Mesenchymal stem cell (in vitro differentiated cells and primary cell): ENCODE measurements around the gene MOGAT2.
A peak's percentile ranks its signal among the peaks of the same experiment; 100 is the strongest.

Experiments used
- DNase-seq: peaks from one replicate; pipeline ENCODE4 v3.0.0-alpha.2; 2013
- H2AFZ ChIP-seq: one replicate; pipeline ENCODE4 v1.6.1; 2013; ENCODE audit warnings: low read depth, mild to moderate bottlenecking, control low read depth, inconsistent platforms, low read length, moderate library complexity
- H2AK5ac ChIP-seq: 2 replicates; pipeline ENCODE4 v1.6.1; 2013; ENCODE audit warnings: low read length, moderate library complexity, mild to moderate bottlenecking, inconsistent platforms; ENCODE audit not compliant: severe bottlenecking
- H2BK120ac ChIP-seq: one replicate; pipeline ENCODE4 v1.6.1; 2013; ENCODE audit warnings: low read depth, mild to moderate bottlenecking, inconsistent platforms, low read length, moderate library complexity
- H2BK12ac ChIP-seq, 2 experiments: one replicate each; pipeline ENCODE4 v1.6.1; 2013; ENCODE audit warnings: inconsistent platforms in 2 of 2, low read length in 2 of 2, mild to moderate bottlenecking in 2 of 2, moderate library complexity in 2 of 2, control low read depth in 1 of 2
- H2BK15ac ChIP-seq: one replicate; pipeline ENCODE4 v1.6.1; 2013; ENCODE audit warnings: mild to moderate bottlenecking, low read depth, inconsistent platforms; ENCODE audit not compliant: poor library complexity, severe bottlenecking
- H2BK5ac ChIP-seq: 2 replicates; pipeline ENCODE4 v1.6.1; 2013; ENCODE audit warnings: low read depth, mild to moderate bottlenecking, low read length, control low read depth, inconsistent platforms; ENCODE audit not compliant: poor library complexity, severe bottlenecking
- H3K14ac ChIP-seq, 2 experiments: one replicate each; pipeline ENCODE4 v1.6.1; 2013; ENCODE audit warnings: inconsistent platforms in 2 of 2, low read length in 2 of 2, control low read depth in 1 of 2, mild to moderate bottlenecking in 1 of 2, moderate library complexity in 1 of 2
- H3K18ac ChIP-seq, 2 experiments: one replicate each; pipeline ENCODE4 v1.6.1; 2013; ENCODE audit warnings: inconsistent platforms in 2 of 2, low read length in 2 of 2, control low read depth in 1 of 2, low read depth in 1 of 2, mild to moderate bottlenecking in 1 of 2
- H3K23ac ChIP-seq, 2 experiments: one replicate each; pipeline ENCODE4 v1.6.1; 2013; ENCODE audit warnings: inconsistent platforms in 2 of 2, low read length in 2 of 2, mild to moderate bottlenecking in 2 of 2, moderate library complexity in 2 of 2, control low read depth in 1 of 2
- H3K27ac ChIP-seq: 2 replicates; pipeline ENCODE4 v1.5.1; 2013; ENCODE audit warnings: mild to moderate bottlenecking, moderate library complexity, low read length, control low read depth, inconsistent platforms; ENCODE audit not compliant: poor library complexity, severe bottlenecking
- H3K27me3 ChIP-seq, 2 experiments: 2 replicates each; pipeline versions ENCODE4 v1.6.1 to v1.7.0; 2013; ENCODE audit warnings: low read length in 2 of 2, mild to moderate bottlenecking in 2 of 2, moderate library complexity in 2 of 2, control low read depth in 1 of 2, inconsistent platforms in 1 of 2; ENCODE audit not compliant: control insufficient read depth in 1 of 2, insufficient read depth in 1 of 2
- H3K36me3 ChIP-seq, 2 experiments: 2 replicates each; pipeline versions ENCODE4 v1.6.1 to v1.7.0; 2013; ENCODE audit warnings: low read length in 2 of 2, control low read depth in 1 of 2, inconsistent platforms in 1 of 2, low read depth in 1 of 2, mild to moderate bottlenecking in 1 of 2; ENCODE audit not compliant: insufficient read depth in 2 of 2, control insufficient read depth in 1 of 2
- H3K4ac ChIP-seq, 2 experiments: one replicate each; pipeline ENCODE4 v1.6.1; 2013; ENCODE audit warnings: inconsistent platforms in 2 of 2, low read length in 2 of 2, mild to moderate bottlenecking in 2 of 2, moderate library complexity in 2 of 2, control low read depth in 1 of 2, low read depth in 1 of 2
- H3K4me1 ChIP-seq: 2 replicates; pipeline ENCODE4 v1.6.1; 2013; ENCODE audit warnings: low read depth, low read length, control low read depth; ENCODE audit not compliant: control insufficient read depth, insufficient read depth
- H3K4me2 ChIP-seq: 2 replicates; pipeline ENCODE4 v1.6.1; 2013; ENCODE audit warnings: low read length, mild to moderate bottlenecking, inconsistent platforms; ENCODE audit not compliant: poor library complexity, severe bottlenecking
- H3K4me3 ChIP-seq, 2 experiments: 2 replicates each; pipeline versions ENCODE4 v1.5.1 to v1.7.0; 2013; ENCODE audit warnings: low read length in 2 of 2, mild to moderate bottlenecking in 2 of 2, control low read depth in 1 of 2, low read depth in 1 of 2; ENCODE audit not compliant: insufficient read depth in 1 of 2
- H3K79me1 ChIP-seq: replicated peaks from 2 replicates; pipeline ENCODE4 v1.6.1; 2013; ENCODE audit warnings: mild to moderate bottlenecking, control low read depth, low read length, inconsistent platforms; ENCODE audit not compliant: poor library complexity, severe bottlenecking
- H3K9ac ChIP-seq: 2 replicates; pipeline ENCODE4 v1.7.0; 2013; ENCODE audit warnings: mild to moderate bottlenecking, low read length, moderate library complexity
- H3K9me3 ChIP-seq: 2 replicates; pipeline ENCODE4 v1.7.0; 2013; ENCODE audit warnings: mild to moderate bottlenecking, low read length; ENCODE audit not compliant: control insufficient read depth
- H4K8ac ChIP-seq: one replicate; pipeline ENCODE4 v1.6.1; 2013; ENCODE audit warnings: inconsistent platforms, mild to moderate bottlenecking, low read length, moderate library complexity
- H4K91ac ChIP-seq: one replicate; pipeline ENCODE4 v1.6.1; 2013; ENCODE audit warnings: mild to moderate bottlenecking, low read length, inconsistent platforms
- WGBS: methylation state at CpG from one replicate; pipeline ENCODE4 v1.1.7; 2013; ENCODE audit warnings: mixed read lengths; 5-methylcytosine and 5-hydroxymethylcytosine counted together

MOGAT2 gene

DNA sequence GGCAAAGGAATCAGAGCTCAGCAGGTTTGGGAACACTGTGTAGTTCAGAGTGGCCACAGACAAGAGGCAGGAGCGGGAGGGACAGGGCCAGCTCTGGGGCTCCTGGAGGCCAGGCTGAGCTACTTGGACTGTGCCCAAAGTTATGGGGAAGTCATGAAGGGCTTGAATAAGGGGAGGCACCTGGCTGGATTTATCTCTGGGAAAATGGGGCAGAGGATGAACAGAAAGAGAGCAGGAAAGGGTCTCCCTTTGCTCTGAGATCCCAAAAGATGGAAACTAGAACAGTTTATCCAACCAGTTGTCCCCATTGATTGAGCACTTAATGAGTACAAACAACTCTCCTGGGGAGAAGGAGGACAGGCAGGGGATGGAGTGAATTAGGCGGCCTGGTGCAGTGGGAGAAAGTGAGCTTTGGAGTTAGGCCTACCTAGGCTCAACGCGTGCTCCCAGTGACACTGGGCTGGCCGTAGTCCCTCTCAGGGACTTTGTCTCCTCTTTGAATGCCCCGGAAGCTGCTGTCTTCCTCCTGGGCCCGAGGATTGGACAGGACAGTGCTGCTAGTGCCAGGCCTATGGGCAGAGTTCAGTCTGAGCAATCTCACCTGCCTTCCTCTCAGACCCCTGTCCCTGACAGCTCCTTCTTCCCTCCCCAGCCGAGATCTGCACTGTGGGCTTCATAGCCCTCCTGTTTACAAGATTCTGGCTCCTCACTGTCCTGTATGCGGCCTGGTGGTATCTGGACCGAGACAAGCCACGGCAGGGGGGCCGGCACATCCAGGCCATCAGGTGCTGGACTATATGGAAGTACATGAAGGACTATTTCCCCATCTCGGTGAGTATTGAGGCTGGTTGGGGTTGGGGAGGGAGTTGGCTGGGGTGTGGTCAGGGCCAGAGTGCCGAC is 2.0 kb downstream of the MOGAT2 start:
- no peak overlapping the region for H2BK12ac ChIP-seq
- no peak overlapping the region for H3K18ac ChIP-seq
- no peak for DNase-seq
- peaks cover 14 to 26% of the 10 kb centered on the region in 2 experiments for H3K27me3 ChIP-seq
- H3K4me2 ChIP-seq = no peak overlapping the region
- no peaks in the 10 kb centered on the region for H3K79me1 ChIP-seq
- H3K9me3 ChIP-seq = no peaks in the 10 kb centered on the region
- H2AFZ ChIP-seq = no peak overlapping the region
- no peak overlapping the region for H3K9ac ChIP-seq
- no peak overlapping the region for H3K14ac ChIP-seq
- no peak overlapping the region for H4K8ac ChIP-seq
- no peak overlapping the region for H2BK5ac ChIP-seq
- H3K27ac ChIP-seq = no peak overlapping the region
- no peak overlapping the region for H3K4ac ChIP-seq
- H2BK15ac ChIP-seq = no peak overlapping the region
- WGBS = 90% methylated on average over 14 of the region's 14 CpGs
- no peaks in the 10 kb centered on the region for H3K36me3 ChIP-seq
- H4K91ac ChIP-seq = no peak overlapping the region
- H3K4me3 ChIP-seq = no peak overlapping the region
- no peak overlapping the region for H2AK5ac ChIP-seq
- H3K23ac ChIP-seq = no peak overlapping the region
- no peak overlapping the region for H2BK120ac ChIP-seq
- H3K4me1 ChIP-seq = peaks cover 2% of the 10 kb centered on the region

DNA sequence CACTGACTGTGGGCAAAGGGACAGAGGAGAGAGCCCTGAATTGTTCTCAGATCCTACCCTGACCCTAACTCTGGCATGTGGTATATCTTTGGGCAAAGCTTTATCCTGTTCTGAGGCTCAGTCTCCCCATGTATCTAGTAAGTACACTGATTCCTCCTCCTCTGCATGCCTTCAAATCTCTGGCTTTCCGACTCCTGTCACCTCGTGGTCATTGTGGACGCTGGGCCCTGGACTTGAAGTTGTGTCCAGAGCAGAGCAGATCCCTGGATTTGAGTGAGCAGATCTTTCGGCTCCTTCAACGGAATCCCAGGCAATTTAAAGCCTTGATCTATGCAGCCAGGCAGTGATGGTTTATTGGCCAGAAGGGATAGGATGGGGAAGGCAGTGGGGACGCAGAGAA is 3.0 kb downstream of the MOGAT2 start:
- Histone ChIP-seq H2AFZ (no peak overlapping the region), H3K4ac (no peak overlapping the region), H4K8ac (no peak overlapping the region), H2BK12ac (no peak overlapping the region), H3K79me1 (no peaks in the 10 kb centered on the region), H2BK120ac (no peak overlapping the region), H3K9ac (no peak overlapping the region), H3K14ac (no peak overlapping the region), H3K4me3 (no peak overlapping the region), H3K4me1 (peaks cover 2% of the 10 kb centered on the region), H3K9me3 (no peaks in the 10 kb centered on the region), H2BK15ac (no peak overlapping the region), H3K27me3 (peaks cover 14 to 26% of the 10 kb centered on the region in 2 experiments), H2BK5ac (no peak overlapping the region), H3K36me3 (no peaks in the 10 kb centered on the region), H3K4me2 (no peak overlapping the region), H3K27ac (no peak overlapping the region), H3K18ac (no peak overlapping the region), H2AK5ac (no peak overlapping the region), H3K23ac (no peak overlapping the region), H4K91ac (no peak overlapping the region)
- 93% methylated on average over 6 of the region's 6 CpGs for whole genome bisulfite sequencing
- DNase-seq = no peak

- Histone ChIP-seq H2AK5ac (no peak overlapping the region), H3K9me3 (no peaks in the 10 kb centered on the region), H3K27ac (no peak overlapping the region), H3K4me3 (no peak overlapping the region), H3K79me1 (no peaks in the 10 kb centered on the region), H2BK120ac (no peak overlapping the region), H2BK12ac (no peak overlapping the region), H2AFZ (no peak overlapping the region), H2BK5ac (no peak overlapping the region), H4K8ac (no peak overlapping the region), H3K9ac (no peak overlapping the region), H3K27me3 (peaks cover 12 to 19% of the 10 kb centered on the region in 2 experiments), H4K91ac (no peak overlapping the region), H3K4me2 (no peak overlapping the region), H3K36me3 (no peaks in the 10 kb centered on the region), H2BK15ac (no peak overlapping the region), H3K14ac (peak overlapping the region in 1 of 2 experiments; percentile 57), H3K23ac (no peak overlapping the region), H3K4me1 (peaks cover 2% of the 10 kb centered on the region), H3K18ac (no peak overlapping the region), H3K4ac (no peak overlapping the region)
- WGBS = 83% methylated on average over 14 of the region's 14 CpGs
- DNase-seq = no peak
Observed at GRCh38 chr11:75721852-75722668, 4.4 kb downstream of the MOGAT2 start.

GRCh38 chr11:75722669-75723042 is 5.0 kb downstream of the MOGAT2 start:
- no peak overlapping the region for H2AFZ ChIP-seq
- no peak overlapping the region for H2BK12ac ChIP-seq
- H3K27me3 ChIP-seq = peaks cover 9 to 17% of the 10 kb centered on the region in 2 experiments
- no peak overlapping the region for H3K18ac ChIP-seq
- no peaks in the 10 kb centered on the region for H3K36me3 ChIP-seq
- no peak overlapping the region for H3K27ac ChIP-seq
- no peak overlapping the region for H3K4me2 ChIP-seq
- no peaks in the 10 kb centered on the region for H3K9me3 ChIP-seq
- WGBS = 88% methylated on average over 9 of the region's 9 CpGs
- H2BK120ac ChIP-seq = no peak overlapping the region
- no peak overlapping the region for H3K9ac ChIP-seq
- H3K4me1 ChIP-seq = peaks cover 2% of the 10 kb centered on the region
- H4K91ac ChIP-seq = no peak overlapping the region
- no peak overlapping the region for H2AK5ac ChIP-seq
- no peak overlapping the region for H3K23ac ChIP-seq
- H2BK15ac ChIP-seq = no peak overlapping the region
- no peak overlapping the region for H3K14ac ChIP-seq
- no peak overlapping the region for H3K4ac ChIP-seq
- no peak overlapping the region for H4K8ac ChIP-seq
- DNase-seq = no peak
- no peaks in the 10 kb centered on the region for H3K79me1 ChIP-seq
- no peak overlapping the region for H2BK5ac ChIP-seq
- H3K4me3 ChIP-seq = no peak overlapping the region
